HepG2 (cell line): Measurements from ENCODE around the gene NNAT. TPM values are rescaled to one million over a fixed set of nuclear protein-coding genes. Genes with fewer than 3 reads are reported as not detected.

Experiments
- ATF5 ChIP-seq: sonication (generic); formaldehyde crosslinking; IDR thresholded peaks from 2 replicates; pipeline ENCODE4 v1.4.0; 2020; ENCODE audit warnings: mild to moderate bottlenecking, low read depth, missing genetic modification reagents
- ATM ChIP-seq: fragments of 450-650 bp; IDR thresholded peaks from 2 replicates; pipeline ENCODE4 v1.7.1; 2017; ENCODE audit warnings: mild to moderate bottlenecking, borderline replicate concordance
- DR1 ChIP-seq: sonication (generic); formaldehyde crosslinking; IDR thresholded peaks from 2 replicates; pipeline ENCODE4 v1.8.0; 2021; ENCODE audit warnings: mild to moderate bottlenecking, missing genetic modification reagents, inconsistent platforms
- GLI4 ChIP-seq: sonication (generic); formaldehyde crosslinking; IDR thresholded peaks from 2 replicates; pipeline ENCODE4 v1.5.1; 2020; ENCODE audit warnings: missing genetic modification reagents, mild to moderate bottlenecking, moderate library complexity, borderline replicate concordance
- HNRNPUL1 ChIP-seq: fragments of 200-400 bp; formaldehyde crosslinking; IDR thresholded peaks from 2 replicates; pipeline ENCODE4 v1.6.1; 2017; ENCODE audit warnings: low read depth, mild to moderate bottlenecking, low read length, moderate library complexity
- KLF13 ChIP-seq: sonication (generic); formaldehyde crosslinking; IDR thresholded peaks from 2 replicates; pipeline ENCODE4 v1.4.0; 2020; ENCODE audit warnings: mild to moderate bottlenecking, missing genetic modification reagents
- NFATC3 ChIP-seq: sonication (generic); formaldehyde crosslinking; IDR thresholded peaks from 2 replicates; pipeline ENCODE4 v1.5.1; 2020; ENCODE audit warnings: mild to moderate bottlenecking, missing genetic modification reagents
- THAP9 ChIP-seq: sonication (generic); formaldehyde crosslinking; IDR thresholded peaks from 2 replicates; pipeline ENCODE4; 2020; ENCODE audit warnings: missing genetic modification reagents, mild to moderate bottlenecking, borderline replicate concordance
- TOPORS ChIP-seq: sonication (generic); formaldehyde crosslinking; IDR thresholded peaks from 2 replicates; pipeline ENCODE4 v1.8.0; 2023; ENCODE audit warnings: mild to moderate bottlenecking, missing genetic modification reagents
- U2AF2 ChIP-seq: fragments of 200-400 bp; formaldehyde crosslinking; IDR thresholded peaks from 2 replicates; pipeline ENCODE4 v1.6.1; 2017; ENCODE audit warnings: low read depth, mild to moderate bottlenecking, low read length
- YEATS2 ChIP-seq: sonication (generic); formaldehyde crosslinking; IDR thresholded peaks from 2 replicates; pipeline ENCODE4 v1.4.0; 2020; ENCODE audit warnings: missing genetic modification reagents, borderline replicate concordance
- ZFP36L1 ChIP-seq: sonication (generic); formaldehyde crosslinking; IDR thresholded peaks from 2 replicates; pipeline ENCODE4 v1.8.0; 2022; ENCODE audit warnings: mild to moderate bottlenecking, missing genetic modification reagents, moderate library complexity
- ZNF20 ChIP-seq: sonication (generic); formaldehyde crosslinking; IDR thresholded peaks from 2 replicates; pipeline ENCODE4 v1.4.0; 2020; ENCODE audit warnings: mild to moderate bottlenecking, moderate library complexity, missing genetic modification reagents
- ZNF879 ChIP-seq: sonication (generic); formaldehyde crosslinking; IDR thresholded peaks from 2 replicates; pipeline ENCODE4 v1.8.1; 2023; ENCODE audit warnings: missing genetic modification reagents
- polyA plus RNA-seq, 8 experiments: library from polyadenylated mRNA; depleted of rRNA in 3 of 8; stranded (reverse) in 7 of 8; unstranded in 1 of 8; fragments of >200 nt; fragmentation: Illumina TruSeq in 4 of 8; extraction: Trizol in 4 of 8; gene quantifications; 2 replicates each; pipeline versions ENCODE4 v1.2.1 to v1.2.3, GENCODE V29; 2011 to 2016; ENCODE audit warnings: low read depth in 4 of 8, missing spikeins in 1 of 8, mixed read lengths in 1 of 8; ENCODE audit not compliant: insufficient read depth in 1 of 8
- total RNA-seq, 5 experiments: library from RNA; depleted of rRNA; stranded (reverse); fragments of >200 nt; fragmentation: Illumina TruSeq; extraction: Trizol; gene quantifications; 2 replicates each; pipeline ENCODE4 v1.2.3, GENCODE V29; 2016; ENCODE audit warnings: low read depth in 1 of 5
- TF ChIP-seq, protein P1 (sequence below): sonication (generic); formaldehyde crosslinking; IDR thresholded peaks from 2 replicates; pipeline ENCODE4 v1.5.0; 2020; ENCODE audit warnings: mild to moderate bottlenecking, missing genetic modification reagents, moderate library complexity
- TF ChIP-seq, protein P2 (sequence below): sonication (generic); formaldehyde crosslinking; IDR thresholded peaks from 2 replicates; pipeline ENCODE4 v1.9.0; 2021; ENCODE audit warnings: missing genetic modification reagents, mild to moderate bottlenecking, borderline replicate concordance
- TF ChIP-seq, protein P3 (sequence below): sonication (generic); formaldehyde crosslinking; IDR thresholded peaks from 2 replicates; pipeline ENCODE4 v1.8.1; 2023; ENCODE audit warnings: missing genetic modification reagents, inconsistent platforms, borderline replicate concordance
- TF ChIP-seq, protein P4 (sequence below): IDR thresholded peaks from 2 replicates; pipeline ENCODE4 v1.6.1; 2016; ENCODE audit warnings: low read depth
- TF ChIP-seq, protein P5 (sequence below): IDR thresholded peaks from 2 replicates; pipeline ENCODE4 v1.6.1; 2012; ENCODE audit warnings: inconsistent platforms

NNAT gene
- total and polyA plus RNA-seq, 2 of the 13 experiments (the other 11 are each of a cell fraction or from before 2014, with no cell fraction given), result not detected

DNA sequence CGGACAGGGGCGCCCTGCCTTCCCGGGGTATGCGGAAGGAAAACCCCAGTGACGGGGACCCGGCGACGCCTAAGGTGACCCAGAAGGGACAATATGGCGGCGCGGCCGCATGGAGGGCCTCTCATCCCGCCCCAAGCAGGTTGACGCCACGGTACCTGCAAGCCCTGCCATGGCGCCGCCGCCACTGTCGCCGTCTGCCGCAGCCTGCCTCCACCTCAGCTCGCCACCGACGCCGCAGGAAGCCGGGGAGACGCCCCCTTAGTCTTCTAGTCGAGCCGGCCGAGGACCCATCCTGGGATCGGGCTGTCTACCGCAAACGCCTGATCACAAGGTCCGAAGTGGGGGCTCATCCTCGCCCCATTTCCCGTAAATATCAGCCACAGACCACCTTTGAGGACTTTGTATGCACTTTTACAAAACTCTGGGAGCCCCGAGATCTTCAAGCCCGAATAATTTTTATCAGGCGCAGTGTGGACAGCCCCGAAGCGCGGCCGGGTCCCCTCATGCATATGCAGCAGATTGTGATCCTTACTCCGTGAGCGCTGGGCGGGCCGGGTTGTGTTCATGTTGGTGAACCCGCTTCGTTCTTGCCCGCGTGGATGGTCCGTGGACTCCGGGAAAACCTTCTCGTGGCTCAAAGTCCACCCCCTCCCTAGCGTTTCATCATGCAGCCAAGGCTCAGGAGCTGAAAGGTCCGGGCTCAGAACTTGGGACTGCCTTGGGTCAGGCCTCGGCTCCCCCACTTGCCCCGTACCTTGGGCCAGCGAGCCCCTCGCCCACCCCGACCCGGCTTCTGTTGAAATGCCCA, 6.8 kb downstream of the NNAT start, which contains the start of gene BLCAP (continued):
- TF ChIP-seq, protein P1, sequence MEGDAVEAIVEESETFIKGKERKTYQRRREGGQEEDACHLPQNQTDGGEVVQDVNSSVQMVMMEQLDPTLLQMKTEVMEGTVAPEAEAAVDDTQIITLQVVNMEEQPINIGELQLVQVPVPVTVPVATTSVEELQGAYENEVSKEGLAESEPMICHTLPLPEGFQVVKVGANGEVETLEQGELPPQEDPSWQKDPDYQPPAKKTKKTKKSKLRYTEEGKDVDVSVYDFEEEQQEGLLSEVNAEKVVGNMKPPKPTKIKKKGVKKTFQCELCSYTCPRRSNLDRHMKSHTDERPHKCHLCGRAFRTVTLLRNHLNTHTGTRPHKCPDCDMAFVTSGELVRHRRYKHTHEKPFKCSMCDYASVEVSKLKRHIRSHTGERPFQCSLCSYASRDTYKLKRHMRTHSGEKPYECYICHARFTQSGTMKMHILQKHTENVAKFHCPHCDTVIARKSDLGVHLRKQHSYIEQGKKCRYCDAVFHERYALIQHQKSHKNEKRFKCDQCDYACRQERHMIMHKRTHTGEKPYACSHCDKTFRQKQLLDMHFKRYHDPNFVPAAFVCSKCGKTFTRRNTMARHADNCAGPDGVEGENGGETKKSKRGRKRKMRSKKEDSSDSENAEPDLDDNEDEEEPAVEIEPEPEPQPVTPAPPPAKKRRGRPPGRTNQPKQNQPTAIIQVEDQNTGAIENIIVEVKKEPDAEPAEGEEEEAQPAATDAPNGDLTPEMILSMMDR, result peak; percentile 39
- TF ChIP-seq YEATS2 (CRISPR knock-in tag), result peak; percentile 93
- peak; percentile 63; the same call in 1 of the 2 replicates for TF ChIP-seq ZNF879 (CRISPR knock-in tag)
- TF ChIP-seq, protein P2, sequence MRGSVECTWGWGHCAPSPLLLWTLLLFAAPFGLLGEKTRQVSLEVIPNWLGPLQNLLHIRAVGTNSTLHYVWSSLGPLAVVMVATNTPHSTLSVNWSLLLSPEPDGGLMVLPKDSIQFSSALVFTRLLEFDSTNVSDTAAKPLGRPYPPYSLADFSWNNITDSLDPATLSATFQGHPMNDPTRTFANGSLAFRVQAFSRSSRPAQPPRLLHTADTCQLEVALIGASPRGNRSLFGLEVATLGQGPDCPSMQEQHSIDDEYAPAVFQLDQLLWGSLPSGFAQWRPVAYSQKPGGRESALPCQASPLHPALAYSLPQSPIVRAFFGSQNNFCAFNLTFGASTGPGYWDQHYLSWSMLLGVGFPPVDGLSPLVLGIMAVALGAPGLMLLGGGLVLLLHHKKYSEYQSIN (CRISPR knock-in tag), result no peak
- TF ChIP-seq, protein P3, sequence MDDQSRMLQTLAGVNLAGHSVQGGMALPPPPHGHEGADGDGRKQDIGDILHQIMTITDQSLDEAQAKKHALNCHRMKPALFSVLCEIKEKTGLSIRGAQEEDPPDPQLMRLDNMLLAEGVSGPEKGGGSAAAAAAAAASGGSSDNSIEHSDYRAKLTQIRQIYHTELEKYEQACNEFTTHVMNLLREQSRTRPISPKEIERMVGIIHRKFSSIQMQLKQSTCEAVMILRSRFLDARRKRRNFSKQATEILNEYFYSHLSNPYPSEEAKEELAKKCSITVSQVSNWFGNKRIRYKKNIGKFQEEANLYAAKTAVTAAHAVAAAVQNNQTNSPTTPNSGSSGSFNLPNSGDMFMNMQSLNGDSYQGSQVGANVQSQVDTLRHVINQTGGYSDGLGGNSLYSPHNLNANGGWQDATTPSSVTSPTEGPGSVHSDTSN (CRISPR knock-in tag), result no peak
- no peak for TF ChIP-seq U2AF2
- peak; percentile 80; the same call in 1 of the 2 replicates for TF ChIP-seq KLF13 (CRISPR knock-in tag)
- no peak for TF ChIP-seq GLI4 (CRISPR knock-in tag)
- no peak for TF ChIP-seq NFATC3
- TF ChIP-seq DR1, result peak; percentile 95
- TF ChIP-seq HNRNPUL1, result no peak
- no peak for TF ChIP-seq ATM
- peak; percentile 95; the same call in 1 of the 2 replicates for TF ChIP-seq THAP9 (CRISPR knock-in tag)
- TF ChIP-seq ZNF20 (CRISPR knock-in tag), result 0 out of 2 replicates have a peak, but pooled peaks have one; percentile 36
- peak; percentile 89 for TF ChIP-seq TOPORS (CRISPR knock-in tag)
- TF ChIP-seq, protein P4, sequence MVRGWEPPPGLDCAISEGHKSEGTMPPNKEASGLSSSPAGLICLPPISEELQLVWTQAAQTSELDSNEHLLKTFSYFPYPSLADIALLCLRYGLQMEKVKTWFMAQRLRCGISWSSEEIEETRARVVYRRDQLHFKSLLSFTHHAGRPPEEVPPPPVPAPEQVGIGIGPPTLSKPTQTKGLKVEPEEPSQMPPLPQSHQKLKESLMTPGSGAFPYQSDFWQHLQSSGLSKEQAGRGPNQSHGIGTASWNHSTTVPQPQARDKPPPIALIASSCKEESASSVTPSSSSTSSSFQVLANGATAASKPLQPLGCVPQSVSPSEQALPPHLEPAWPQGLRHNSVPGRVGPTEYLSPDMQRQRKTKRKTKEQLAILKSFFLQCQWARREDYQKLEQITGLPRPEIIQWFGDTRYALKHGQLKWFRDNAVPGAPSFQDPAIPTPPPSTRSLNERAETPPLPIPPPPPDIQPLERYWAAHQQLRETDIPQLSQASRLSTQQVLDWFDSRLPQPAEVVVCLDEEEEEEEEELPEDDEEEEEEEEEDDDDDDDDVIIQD, result peak; percentile 23; the same call in 1 of the 2 replicates
- TF ChIP-seq ATF5 (CRISPR knock-in tag), result peak; percentile 90; the same call in 1 of the 2 replicates
- no peak for TF ChIP-seq ZFP36L1 (CRISPR knock-in tag)
- TF ChIP-seq, protein P5, sequence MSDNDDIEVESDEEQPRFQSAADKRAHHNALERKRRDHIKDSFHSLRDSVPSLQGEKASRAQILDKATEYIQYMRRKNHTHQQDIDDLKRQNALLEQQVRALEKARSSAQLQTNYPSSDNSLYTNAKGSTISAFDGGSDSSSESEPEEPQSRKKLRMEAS, result peak; percentile 91
